Esophagus muscularis mucosa (tissue), 4 donors: ENCODE results near the gene CLCA4. TPM values are rescaled to one million over a fixed set of nuclear protein-coding genes. Genes with fewer than 3 reads are reported as not detected.

Experiments
- DNase-seq: peaks from one replicate; pipeline ENCODE4 v3.0.0-alpha.2; 2017; ENCODE audit errors: extremely low spot score
- H3K27ac ChIP-seq, 4 donors: fragments of 200-600 bp; sonication (generic); replicated peaks in 1 of 4; 1 replicate in 3 of 4; 2 replicates in 1 of 4; pipeline ENCODE4 v1.5.1; 2016 to 2019; ENCODE audit warnings: mild to moderate bottlenecking in 1 of 4
- H3K27me3 ChIP-seq, 4 donors: fragments of 200-600 bp; sonication (generic); one replicate each; pipeline versions ENCODE4 v1.5.1 to v1.6.0; 2016 to 2019
- H3K36me3 ChIP-seq, 4 donors: fragments of 200-600 bp; sonication (generic); one replicate each; pipeline ENCODE4 v1.5.1; 2016 to 2019
- H3K4me1 ChIP-seq, 4 donors: fragments of 200-600 bp; sonication (generic); one replicate each; pipeline ENCODE4 v1.5.1; 2016 to 2019
- H3K4me3 ChIP-seq, 4 donors: fragments of 200-600 bp; sonication (generic); 1 replicate in 2 of 4; 2 replicates in 2 of 4; pipeline ENCODE4 v1.5.1; 2016 to 2019; ENCODE audit warnings: mild to moderate bottlenecking in 4 of 4, moderate library complexity in 1 of 4
- H3K9me3 ChIP-seq, 4 donors: fragments of 200-600 bp; sonication (generic); 1 replicate in 3 of 4; 2 replicates in 1 of 4; pipeline ENCODE4 v1.5.1; 2016 to 2019
- CTCF ChIP-seq, 3 experiments: fragments of 200-600 bp in 2 of 3; fragments of 450-650 bp in 1 of 3; sonication (generic) in 2 of 3; IDR thresholded peaks; one replicate each; pipeline ENCODE4 v1.5.1; 2017 to 2019; ENCODE audit warnings: antibody characterized with exemption in 3 of 3, mild to moderate bottlenecking in 2 of 3, moderate library complexity in 1 of 3
- EP300 ChIP-seq: sonication (generic); formaldehyde crosslinking; IDR thresholded peaks from one replicate; pipeline ENCODE4 v1.6.1; 2017; ENCODE audit warnings: antibody characterized with exemption
- POLR2A ChIP-seq: fragments of 450-650 bp; IDR thresholded peaks from one replicate; pipeline ENCODE4 v1.6.1; 2017; ENCODE audit warnings: antibody characterized with exemption, moderate library complexity, mild to moderate bottlenecking, low read depth
- POLR2AphosphoS5 ChIP-seq, 2 donors: sonication (generic); formaldehyde crosslinking; IDR thresholded peaks; one replicate each; pipeline ENCODE4 v1.6.1; 2017; ENCODE audit warnings: antibody characterized with exemption in 2 of 2
- WGBS: methylation state at CpG from one replicate; pipeline ENCODE4 v1.1.5; 2018; 5-methylcytosine and 5-hydroxymethylcytosine counted together
- intact Hi-C: fragments of 100-400 bp; cut with DNase I; formaldehyde crosslinking; loops from one replicate; pipeline ENCODE4 v1.15.1; 2023
- total RNA-seq, 4 donors: library from RNA; depleted of rRNA; stranded (reverse); fragments of >200 nt; gene quantifications; one replicate each; pipeline versions ENCODE4 v1.1.0 to v1.2.1, GENCODE V29; 2016

CLCA4 gene
- total RNA-seq, 4 donors from 2014 or later: 1.4 to 1.7 TPM; not detected in 2

DNA sequence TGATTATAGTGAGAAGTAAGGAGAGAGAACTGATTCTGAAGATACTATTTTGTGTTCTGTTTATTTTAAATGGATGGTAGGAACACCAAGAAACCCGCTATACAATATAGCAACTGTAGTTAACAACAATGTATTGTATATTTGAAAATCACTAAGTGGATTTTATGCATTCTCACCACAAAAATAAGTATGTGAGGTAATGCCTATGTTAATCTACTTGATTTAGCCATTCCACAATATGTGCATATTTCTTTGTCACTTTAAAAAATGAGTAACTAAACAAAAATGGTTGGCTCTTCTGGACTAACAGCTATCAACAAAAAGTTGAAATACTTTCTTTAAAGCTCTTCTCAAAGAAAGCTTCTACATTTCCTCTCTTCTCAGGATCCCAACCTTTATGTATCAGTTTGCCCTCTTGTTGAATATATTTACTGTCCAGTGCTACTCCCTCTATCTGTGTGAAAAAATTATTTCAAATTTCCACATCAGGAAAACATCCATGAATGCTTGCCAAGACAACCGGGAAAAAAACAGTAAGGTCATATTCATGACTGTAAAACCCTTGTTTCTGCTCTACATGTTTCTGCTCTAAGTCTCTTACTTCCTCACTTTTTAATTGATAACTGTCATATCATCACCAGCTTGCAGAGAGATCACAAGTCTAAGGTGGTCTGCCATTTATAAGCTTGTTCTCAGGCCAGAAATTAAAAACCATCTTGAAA is 27.0 kb downstream of the CLCA4 start:
- WGBS: 73% methylated on average over 2 of the region's 2 CpGs
- no peaks in the 10 kb centered on the region for H3K4me1 ChIP-seq
- intact Hi-C loops: no loop called here
- H3K27me3 ChIP-seq: no peaks in the 10 kb centered on the region
- no peak overlapping the region for H3K27ac ChIP-seq
- TF ChIP-seq EP300 (no peak), POLR2A (no peak), CTCF (IDR thresholded peaks at IDR 0.05) (no peak), POLR2AphosphoS5 (IDR thresholded peaks at IDR 0.05) (no peak)
- no peak for DNase-seq
- H3K36me3 ChIP-seq: no peaks in the 10 kb centered on the region
- H3K9me3 ChIP-seq: no peaks in the 10 kb centered on the region
- no peak overlapping the region for H3K4me3 ChIP-seq

DNA sequence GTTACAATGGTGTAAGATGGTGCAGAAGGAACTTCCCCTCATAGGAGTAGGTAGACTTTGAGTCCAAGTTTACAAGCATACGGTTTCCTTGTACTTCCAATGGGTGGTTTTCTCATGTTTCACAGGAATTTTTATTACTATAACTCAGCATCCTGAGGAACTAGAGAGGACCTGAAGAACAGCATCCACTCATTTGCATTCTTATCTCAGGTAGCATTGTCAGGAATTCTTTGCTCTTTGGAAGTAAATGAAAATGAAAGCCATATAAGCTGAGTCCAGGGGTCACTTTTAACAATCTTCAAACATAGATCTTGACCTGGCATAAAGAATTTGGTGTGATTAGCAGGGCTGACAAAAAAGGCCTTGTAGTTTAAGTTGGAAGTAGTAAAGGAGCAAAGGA is 34.4 kb downstream of the CLCA4 start:
- DNase-seq: no peak
- no peaks in the 10 kb centered on the region for H3K36me3 ChIP-seq
- 71% methylated on average over 1 of the region's 1 CpG for WGBS
- no peaks in the 10 kb centered on the region for H3K27me3 ChIP-seq
- H3K4me1 ChIP-seq: no peaks in the 10 kb centered on the region
- H3K4me3 ChIP-seq: no peak overlapping the region
- TF ChIP-seq EP300: no peak
- no peak for TF ChIP-seq POLR2A
- TF ChIP-seq POLR2AphosphoS5 (IDR thresholded peaks at IDR 0.05): no peak
- TF ChIP-seq CTCF (IDR thresholded peaks at IDR 0.05): no peak
- no peak overlapping the region for H3K27ac ChIP-seq
- no peaks in the 10 kb centered on the region for H3K9me3 ChIP-seq
- intact Hi-C loops: no loop called here

DNA sequence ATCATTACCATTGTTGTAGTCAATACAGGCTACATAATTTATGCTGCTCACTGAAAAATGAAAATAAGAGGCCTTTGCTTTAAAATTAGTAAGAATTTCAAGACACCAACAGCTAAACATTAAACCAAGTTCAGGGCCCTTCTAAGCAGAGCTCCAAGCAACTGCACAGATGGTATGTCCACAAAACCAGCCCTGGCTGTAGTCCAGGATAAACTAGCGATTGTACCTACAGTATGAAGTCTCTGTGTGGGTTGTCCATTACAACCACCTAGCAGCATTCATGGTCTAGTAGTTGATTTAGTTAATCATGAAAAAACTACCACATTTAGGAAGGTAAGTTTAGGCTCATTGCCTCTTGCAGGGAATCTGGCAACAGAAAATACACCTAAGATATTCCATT is 35.3 kb downstream of the CLCA4 start:
- Histone ChIP-seq H3K9me3 (no peaks in the 10 kb centered on the region), H3K4me1 (no peaks in the 10 kb centered on the region), H3K36me3 (no peaks in the 10 kb centered on the region), H3K27ac (no peak overlapping the region), H3K27me3 (no peaks in the 10 kb centered on the region), H3K4me3 (no peak overlapping the region)
- no peak for TF ChIP-seq POLR2AphosphoS5 (IDR thresholded peaks at IDR 0.05)
- TF ChIP-seq CTCF (IDR thresholded peaks at IDR 0.05): no peak
- no peak for TF ChIP-seq POLR2A
- TF ChIP-seq EP300: no peak
- intact Hi-C loops: no loop called here
- no peak for DNase-seq
- 75% methylated on average over 1 of the region's 1 CpG for WGBS

DNA sequence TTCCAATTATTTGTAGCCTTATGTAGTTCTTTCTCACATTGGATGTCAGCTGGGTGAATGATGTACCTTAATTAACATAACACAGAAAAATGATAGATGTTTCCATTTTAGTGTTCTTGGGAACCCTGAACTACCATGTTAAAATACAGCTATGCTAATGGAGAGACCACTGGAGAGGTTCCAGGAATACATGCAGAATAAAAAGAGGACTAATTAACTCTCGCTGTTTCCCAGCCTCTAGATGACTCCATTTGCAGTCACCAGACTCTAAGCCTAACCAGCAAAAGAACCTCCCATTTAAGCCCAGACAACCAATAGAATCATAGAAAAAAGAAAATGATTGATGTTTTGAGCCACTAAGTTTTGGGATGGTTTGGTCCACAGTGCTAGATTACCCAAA is 36.2 kb downstream of the CLCA4 start:
- H3K9me3 ChIP-seq: no peaks in the 10 kb centered on the region
- 100% methylated on average over 1 of the region's 1 CpG for WGBS
- TF ChIP-seq EP300 (no peak), POLR2AphosphoS5 (IDR thresholded peaks at IDR 0.05) (no peak)
- no peak overlapping the region for H3K27ac ChIP-seq
- DNase-seq: no peak
- no peaks in the 10 kb centered on the region for H3K27me3 ChIP-seq
- no peak overlapping the region for H3K4me3 ChIP-seq
- intact Hi-C loops: no loop called here
- H3K36me3 ChIP-seq: no peaks in the 10 kb centered on the region
- H3K4me1 ChIP-seq: no peaks in the 10 kb centered on the region

- no peak overlapping the region for H3K4me3 ChIP-seq
- WGBS: 64% methylated on average over 3 of the region's 3 CpGs
- TF ChIP-seq POLR2AphosphoS5 (IDR thresholded peaks at IDR 0.05): no peak
- TF ChIP-seq POLR2A: no peak
- no peak for TF ChIP-seq CTCF (IDR thresholded peaks at IDR 0.05)
- no peak for TF ChIP-seq EP300
- H3K27me3 ChIP-seq: no peaks in the 10 kb centered on the region
- no peaks in the 10 kb centered on the region for H3K4me1 ChIP-seq
- no peaks in the 10 kb centered on the region for H3K9me3 ChIP-seq
- no peak for DNase-seq
- no peaks in the 10 kb centered on the region for H3K36me3 ChIP-seq
- H3K27ac ChIP-seq: no peak overlapping the region
- intact Hi-C loops: no loop called here
Measured at GRCh38 chr1:86583593-86583992, 36.7 kb downstream of the CLCA4 start.
